Endothelial cell of umbilical vein (primary cell): ENCODE results near the gene SORCS3. TPM values are rescaled to one million over a fixed set of nuclear protein-coding genes. Genes with fewer than 3 reads are reported as not detected.

Experiments
- BruUV-seq: library from RNA; stranded (reverse); fragments of 400-500 nt; replicated peaks from 2 replicates; lab custom pipeline; 2021; lab: Mats Ljungman, UMichigan
- CTCF ChIA-PET: fragments of 300-600, 350-600 bp; sonication (Branson Sonifier 250); formaldehyde crosslinking; loops from one replicate; lab custom pipeline; 2021; ENCODE audit warnings: antibody characterized with exemption, inconsistent platforms; lab: Charles Lee
- POLR2A ChIA-PET: fragments of 300-600, 350-600 bp; sonication (Branson Sonifier 250); formaldehyde crosslinking; loops from one replicate; lab custom pipeline; 2021; ENCODE audit warnings: antibody characterized with exemption, inconsistent platforms; lab: Charles Lee
- DNase-seq: peaks from one replicate; pipeline ENCODE4 v3.0.0-alpha.2; 2011; ENCODE audit warnings: low read depth, low spot score
- FAIRE-seq: peaks from 2 replicates; lab custom pipeline; 2011; peaks lifted over from hg19 to GRCh38; lab: Jason Lieb, UNC
- H2AFZ ChIP-seq: 2 replicates; pipeline ENCODE4 v1.6.0; 2012; ENCODE audit warnings: low read depth, low read length, control low read depth, inconsistent platforms
- H3K27ac ChIP-seq: 2 replicates; pipeline ENCODE4 v1.5.1; 2011; ENCODE audit warnings: low read depth, mild to moderate bottlenecking, control low read depth, low read length, moderate library complexity; ENCODE audit not compliant: insufficient read depth
- H3K27me3 ChIP-seq, 2 experiments: 2 replicates each; pipeline versions ENCODE4 v1.6.0 to v1.6.1; 2011; ENCODE audit warnings: low read length in 2 of 2, mixed read lengths in 1 of 2; ENCODE audit not compliant: control insufficient read depth in 2 of 2, insufficient read depth in 2 of 2
- H3K36me3 ChIP-seq, 2 experiments: 2 replicates in 1 of 2; 3 replicates in 1 of 2; pipeline ENCODE4 v1.5.1; 2011; ENCODE audit warnings: low read length in 2 of 2, mild to moderate bottlenecking in 1 of 2, moderate library complexity in 1 of 2; ENCODE audit not compliant: control insufficient read depth in 2 of 2, insufficient read depth in 2 of 2; ENCODE audit errors: extremely low read depth in 1 of 2
- H3K4me1 ChIP-seq: 3 replicates; pipeline ENCODE4 v1.5.1; 2011; ENCODE audit warnings: mild to moderate bottlenecking, low read length; ENCODE audit not compliant: control insufficient read depth, insufficient read depth; ENCODE audit errors: extremely low read depth
- H3K4me2 ChIP-seq: 2 replicates; pipeline ENCODE4 v1.6.1; 2011; ENCODE audit warnings: low read length, control low read depth, mixed read lengths; ENCODE audit not compliant: insufficient read depth
- H3K4me3 ChIP-seq, 3 experiments: fragments of 200-600 bp in 1 of 3; sonication (generic), shearing (Covaris generic) in 1 of 3; replicated peaks in 1 of 3; 2 replicates each; pipeline ENCODE4 v1.5.1; 2011 to 2016; ENCODE audit warnings: control low read depth in 3 of 3, low read length in 3 of 3, mild to moderate bottlenecking in 2 of 3, inconsistent platforms in 1 of 3, low read depth in 1 of 3, moderate library complexity in 1 of 3; ENCODE audit not compliant: insufficient read depth in 1 of 3
- H3K79me2 ChIP-seq: 2 replicates; pipeline ENCODE4 v1.6.0; 2012; ENCODE audit warnings: low read length, inconsistent platforms; ENCODE audit not compliant: control insufficient read depth, insufficient read depth
- H3K9ac ChIP-seq: replicated peaks from 2 replicates; pipeline ENCODE3; 2011; ENCODE audit warnings: low read length, control low read depth; ENCODE audit not compliant: insufficient read depth; ENCODE audit errors: extremely low read depth
- H3K9me1 ChIP-seq: replicated peaks from 3 replicates; pipeline ENCODE4 v1.6.0; 2011; ENCODE audit warnings: mild to moderate bottlenecking, low read length; ENCODE audit not compliant: control insufficient read depth, insufficient read depth; ENCODE audit errors: extremely low read depth
- H3K9me3 ChIP-seq: replicated peaks from 2 replicates; pipeline ENCODE4 v1.5.1; 2012; ENCODE audit warnings: low read length, inconsistent platforms; ENCODE audit not compliant: control insufficient read depth, insufficient read depth
- H4K20me1 ChIP-seq: replicated peaks from 2 replicates; pipeline ENCODE3; 2011; ENCODE audit warnings: mild to moderate bottlenecking, low read length; ENCODE audit not compliant: control insufficient read depth, insufficient read depth; ENCODE audit errors: extremely low read depth
- CTCF ChIP-seq, 2 donors: IDR thresholded peaks; 1 replicate in 1 of 2; 2 replicates in 1 of 2; pipeline ENCODE4 v1.5.1; 2011; ENCODE audit warnings: low read length in 2 of 2, mild to moderate bottlenecking in 2 of 2, moderate library complexity in 2 of 2, control low read depth in 1 of 2, inconsistent platforms in 1 of 2, low read depth in 1 of 2; ENCODE audit not compliant: insufficient read depth in 1 of 2; ENCODE audit errors: extremely low read depth in 1 of 2
- EZH2 ChIP-seq: IDR thresholded peaks from 2 replicates; pipeline ENCODE4 v1.6.1; 2012; ENCODE audit warnings: borderline replicate concordance, low read depth, mild to moderate bottlenecking, moderate library complexity, low read length, inconsistent platforms; ENCODE audit not compliant: severe bottlenecking
- FOS ChIP-seq: IDR thresholded peaks from 2 replicates; pipeline ENCODE4 v1.6.1; 2011; ENCODE audit warnings: mild to moderate bottlenecking, low read length, moderate library complexity, borderline replicate concordance; ENCODE audit not compliant: insufficient read depth
- GATA2 ChIP-seq: IDR thresholded peaks from 2 replicates; pipeline ENCODE4 v1.7.0; 2011; ENCODE audit warnings: low read depth, mild to moderate bottlenecking, moderate library complexity, mixed read lengths, low read length; ENCODE audit not compliant: insufficient read length, insufficient read depth
- JUN ChIP-seq: IDR thresholded peaks from 2 replicates; pipeline ENCODE4 v1.6.1; 2011; ENCODE audit warnings: borderline replicate concordance, low read depth; ENCODE audit not compliant: insufficient read length, insufficient read depth
- MAX ChIP-seq: IDR thresholded peaks from 2 replicates; pipeline ENCODE4 v1.6.1; 2011; ENCODE audit not compliant: insufficient read depth, insufficient read length
- MYC ChIP-seq: IDR thresholded peaks from one replicate; pipeline ENCODE4 v1.6.1; 2011; ENCODE audit warnings: mild to moderate bottlenecking, low read depth, low read length
- POLR2A ChIP-seq: IDR thresholded peaks from 2 replicates; pipeline ENCODE4 v1.6.1; 2012; ENCODE audit warnings: low read depth, mild to moderate bottlenecking, control low read depth, low read length
- POLR2AphosphoS5 ChIP-seq: IDR thresholded peaks from 2 replicates; pipeline ENCODE4 v1.6.1; 2012; ENCODE audit warnings: low read depth, mild to moderate bottlenecking, control low read depth, low read length, moderate library complexity; ENCODE audit not compliant: insufficient read depth
- dilution Hi-C: fragments of 300-500 bp; cut with MboI; formaldehyde crosslinking; loops from one replicate; pipeline ENCODE4 v1.15.0; 2019; ENCODE audit warnings: low sequenced_read_pairs; ENCODE audit not compliant: extremely low pct_ligation_motif_present
- intact Hi-C: fragments of 100-400 bp; cut with micrococcal nuclease; formaldehyde crosslinking; loops from one replicate; pipeline ENCODE4 v1.10.0; 2022
- polyA plus RNA-seq, 4 experiments: library from polyadenylated mRNA; depleted of rRNA in 3 of 4; stranded (reverse) in 3 of 4; unstranded in 1 of 4; fragments of >200 nt; gene quantifications; 2 replicates each; pipeline versions ENCODE4 v1.2.1 to v1.2.3, GENCODE V29; 2011 to 2012; ENCODE audit warnings: missing spikeins in 1 of 4
- total RNA-seq: library from RNA; stranded (reverse); gene quantifications from 2 replicates; pipeline ENCODE4 v1.2.3, GENCODE V29; 2021

Gene SORCS3
- total and polyA plus RNA-seq, 2 donors (not counting 3 experiments of a cell fraction or from before 2014, with no cell fraction given), result not detected

GRCh38 chr10:105181626-105182025, 540.5 kb downstream of the SORCS3 start:
- no peak overlapping the region for H3K4me3 ChIP-seq
- no peak for DNase-seq
- ChIA-PET POLR2A (no interaction called here), CTCF (no interaction called here)
- H3K79me2 ChIP-seq, result no peaks in the 10 kb centered on the region
- no peak overlapping the region for H3K9ac ChIP-seq
- H3K9me1 ChIP-seq, result no peaks in the 10 kb centered on the region
- TF ChIP-seq POLR2AphosphoS5, result no peak
- TF ChIP-seq EZH2, result no peak
- dilution Hi-C loops, result no loop called here
- no TSS peak for BruUV-seq
- intact Hi-C loops, result no loop called here
- no peak overlapping the region for H3K27ac ChIP-seq
- H3K27me3 ChIP-seq, result no peaks in the 10 kb centered on the region
- no peak for FAIRE-seq
- H3K4me2 ChIP-seq, result no peak overlapping the region
- H3K4me1 ChIP-seq, result no peaks in the 10 kb centered on the region
- peaks cover 2% of the 10 kb centered on the region for H3K9me3 ChIP-seq
- no peaks in the 10 kb centered on the region for H3K36me3 ChIP-seq
- no peaks in the 10 kb centered on the region for H4K20me1 ChIP-seq
- H2AFZ ChIP-seq, result no peak overlapping the region

- no peak for FAIRE-seq
- Histone ChIP-seq H3K9me3 (peaks cover 5% of the 10 kb centered on the region), H3K9ac (no peak overlapping the region), H3K4me3 (no peak overlapping the region), H4K20me1 (no peaks in the 10 kb centered on the region), H3K36me3 (no peaks in the 10 kb centered on the region), H3K9me1 (no peaks in the 10 kb centered on the region), H3K27me3 (no peaks in the 10 kb centered on the region), H3K27ac (no peak overlapping the region), H3K4me1 (no peaks in the 10 kb centered on the region), H3K4me2 (no peak overlapping the region), H3K79me2 (no peaks in the 10 kb centered on the region), H2AFZ (no peak overlapping the region)
- no peak for DNase-seq
- TF ChIP-seq MAX (no peak), EZH2 (no peak), POLR2A (no peak), JUN (no peak), POLR2AphosphoS5 (no peak), FOS (no peak), CTCF (IDR thresholded peaks at IDR 0.05; ENCODE audit: extremely low read depth in 1 of 2, insufficient read depth in 1 of 2, low read depth in 1 of 2, low read length in 2 of 2) (no peak), GATA2 (no peak), MYC (no peak)
- intact Hi-C loops, result no loop called here
- dilution Hi-C loops, result no loop called here
- ChIA-PET CTCF (no interaction called here), POLR2A (no interaction called here)
- no TSS peak for BruUV-seq
Observed at GRCh38 chr10:105183536-105183935, 542.4 kb downstream of the SORCS3 start.
